ENCODE measurements around the gene POLR2I. TPM values are rescaled to one million over a fixed set of nuclear protein-coding genes. Genes with fewer than 3 reads are reported as not detected.

The POLR2I gene
- total and polyA plus RNA-seq, 9 of the 15 experiments (the other 6 are each of a cell fraction or from before 2014, with no cell fraction given), result 28.0 to 283 (median 123) TPM

DNA sequence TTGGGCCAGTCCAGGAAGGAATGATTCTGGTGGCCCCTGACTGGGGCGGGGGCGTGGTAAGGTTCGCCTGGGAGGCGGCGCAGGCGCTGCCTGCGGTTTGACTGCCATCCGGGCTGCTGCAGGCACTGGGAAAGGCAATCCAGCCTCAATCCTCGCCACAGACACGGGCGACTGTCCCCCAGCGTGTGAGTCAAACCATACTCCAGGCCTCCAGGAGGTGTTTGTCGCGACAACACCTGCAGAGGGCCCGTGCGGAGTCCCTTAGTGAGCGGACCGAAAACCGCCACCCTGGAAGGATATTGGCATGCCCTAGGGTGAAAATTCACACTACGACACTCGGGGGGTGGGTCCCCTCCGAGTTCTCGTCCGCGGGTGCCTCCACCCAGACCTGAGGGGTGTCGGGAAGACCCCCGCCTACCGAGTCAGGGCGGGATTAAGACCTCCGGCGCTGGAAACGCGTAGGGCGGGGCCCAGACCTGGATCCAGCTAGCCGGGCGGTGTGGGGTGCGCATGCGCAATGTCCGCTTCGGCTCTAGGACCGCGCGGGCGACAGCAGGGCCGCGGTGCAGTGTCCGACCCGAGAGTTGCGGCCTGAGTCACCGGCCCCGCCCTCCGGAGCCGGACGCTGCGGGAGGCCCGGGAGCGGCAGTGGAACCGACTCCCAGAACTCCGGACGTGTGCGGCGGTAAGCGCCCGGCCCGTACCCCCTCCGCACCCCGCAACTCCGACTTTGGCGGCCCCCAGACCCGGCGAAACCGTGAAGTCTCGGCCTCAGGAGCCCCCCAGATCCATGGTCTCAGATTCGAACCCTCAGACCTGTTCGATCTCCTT, 25.0 kb upstream of the POLR2I start, which contains the start of gene CAPNS1 (continued):
- TF ChIP-seq PATZ1 (CRISPR knock-in tag; IDR thresholded peaks at IDR 0.05; ENCODE audit: borderline replicate concordance) (no peak), ARHGAP35 (IDR thresholded peaks at IDR 0.05; ENCODE audit: partially characterized antibody) (no peak), FOS (IDR thresholded peaks at IDR 0.05; ENCODE audit: extremely low read depth, insufficient read length) (peak; percentile 5), ZNF217 (CRISPR knock-in tag; IDR thresholded peaks at IDR 0.05) (no peak), KLF10 (CRISPR knock-in tag; IDR thresholded peaks at IDR 0.05) (no peak), ZNF644 (tag; IDR thresholded peaks at IDR 0.05; ENCODE audit: low read depth) (no peak), CCAR2 (IDR thresholded peaks at IDR 0.05; ENCODE audit: low read depth, low read length) (no peak), MAFF (IDR thresholded peaks at IDR 0.05; ENCODE audit: low read length) (no peak), NR3C1 (CRISPR knock-in tag; IDR thresholded peaks at IDR 0.05) (no peak), KDM1A (IDR thresholded peaks at IDR 0.05) (no peak; a peak in 2 of 4 replicates), ZNF77 (CRISPR knock-in tag; IDR thresholded peaks at IDR 0.05) (no peak), EWSR1 (IDR thresholded peaks at IDR 0.05; ENCODE audit: borderline replicate concordance, low read depth, partially characterized antibody) (no peak), ESRRA (IDR thresholded peaks at IDR 0.05; ENCODE audit: borderline replicate concordance, low read depth) (no peak; the same call in 1 of the 2 replicates), RBM34 (IDR thresholded peaks at IDR 0.05; ENCODE audit: borderline replicate concordance, insufficient read depth, low read length) (no peak), FOXM1 (IDR thresholded peaks at IDR 0.05; ENCODE audit: low read depth) (peak; percentile 96), FOXM1 (CRISPR knock-in tag; IDR thresholded peaks at IDR 0.05; ENCODE audit: low read depth) (no peak), ZNF316 (IDR thresholded peaks at IDR 0.05) (0 out of 2 replicates have a peak, but pooled peaks have one; percentile 4), CREM (IDR thresholded peaks at IDR 0.05; ENCODE audit: low read depth) (peak; percentile 81)
- TF ChIP-seq, protein P1, sequence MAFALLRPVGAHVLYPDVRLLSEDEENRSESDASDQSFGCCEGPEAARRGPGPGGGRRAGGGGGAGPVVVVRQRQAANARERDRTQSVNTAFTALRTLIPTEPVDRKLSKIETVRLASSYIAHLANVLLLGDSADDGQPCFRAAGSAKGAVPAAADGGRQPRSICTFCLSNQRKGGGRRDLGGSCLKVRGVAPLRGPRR (CRISPR knock-in tag; IDR thresholded peaks at IDR 0.05), result no peak
- TF ChIP-seq, protein P2, sequence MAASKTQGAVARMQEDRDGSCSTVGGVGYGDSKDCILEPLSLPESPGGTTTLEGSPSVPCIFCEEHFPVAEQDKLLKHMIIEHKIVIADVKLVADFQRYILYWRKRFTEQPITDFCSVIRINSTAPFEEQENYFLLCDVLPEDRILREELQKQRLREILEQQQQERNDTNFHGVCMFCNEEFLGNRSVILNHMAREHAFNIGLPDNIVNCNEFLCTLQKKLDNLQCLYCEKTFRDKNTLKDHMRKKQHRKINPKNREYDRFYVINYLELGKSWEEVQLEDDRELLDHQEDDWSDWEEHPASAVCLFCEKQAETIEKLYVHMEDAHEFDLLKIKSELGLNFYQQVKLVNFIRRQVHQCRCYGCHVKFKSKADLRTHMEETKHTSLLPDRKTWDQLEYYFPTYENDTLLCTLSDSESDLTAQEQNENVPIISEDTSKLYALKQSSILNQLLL (CRISPR knock-in tag; IDR thresholded peaks at IDR 0.05; ENCODE audit: borderline replicate concordance), result no peak
- TF ChIP-seq, protein P3, sequence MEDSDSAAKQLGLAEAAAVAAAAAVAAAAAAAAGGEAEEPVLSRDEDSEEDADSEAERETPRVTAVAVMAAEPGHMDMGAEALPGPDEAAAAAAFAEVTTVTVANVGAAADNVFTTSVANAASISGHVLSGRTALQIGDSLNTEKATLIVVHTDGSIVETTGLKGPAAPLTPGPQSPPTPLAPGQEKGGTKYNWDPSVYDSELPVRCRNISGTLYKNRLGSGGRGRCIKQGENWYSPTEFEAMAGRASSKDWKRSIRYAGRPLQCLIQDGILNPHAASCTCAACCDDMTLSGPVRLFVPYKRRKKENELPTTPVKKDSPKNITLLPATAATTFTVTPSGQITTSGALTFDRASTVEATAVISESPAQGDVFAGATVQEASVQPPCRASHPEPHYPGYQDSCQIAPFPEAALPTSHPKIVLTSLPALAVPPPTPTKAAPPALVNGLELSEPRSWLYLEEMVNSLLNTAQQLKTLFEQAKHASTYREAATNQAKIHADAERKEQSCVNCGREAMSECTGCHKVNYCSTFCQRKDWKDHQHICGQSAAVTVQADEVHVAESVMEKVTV (CRISPR knock-in tag; IDR thresholded peaks at IDR 0.05), result no peak
- TF ChIP-seq, protein P4, sequence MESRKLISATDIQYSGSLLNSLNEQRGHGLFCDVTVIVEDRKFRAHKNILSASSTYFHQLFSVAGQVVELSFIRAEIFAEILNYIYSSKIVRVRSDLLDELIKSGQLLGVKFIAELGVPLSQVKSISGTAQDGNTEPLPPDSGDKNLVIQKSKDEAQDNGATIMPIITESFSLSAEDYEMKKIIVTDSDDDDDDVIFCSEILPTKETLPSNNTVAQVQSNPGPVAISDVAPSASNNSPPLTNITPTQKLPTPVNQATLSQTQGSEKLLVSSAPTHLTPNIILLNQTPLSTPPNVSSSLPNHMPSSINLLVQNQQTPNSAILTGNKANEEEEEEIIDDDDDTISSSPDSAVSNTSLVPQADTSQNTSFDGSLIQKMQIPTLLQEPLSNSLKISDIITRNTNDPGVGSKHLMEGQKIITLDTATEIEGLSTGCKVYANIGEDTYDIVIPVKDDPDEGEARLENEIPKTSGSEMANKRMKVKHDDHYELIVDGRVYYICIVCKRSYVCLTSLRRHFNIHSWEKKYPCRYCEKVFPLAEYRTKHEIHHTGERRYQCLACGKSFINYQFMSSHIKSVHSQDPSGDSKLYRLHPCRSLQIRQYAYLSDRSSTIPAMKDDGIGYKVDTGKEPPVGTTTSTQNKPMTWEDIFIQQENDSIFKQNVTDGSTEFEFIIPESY (CRISPR knock-in tag; IDR thresholded peaks at IDR 0.05), result peak; percentile 54; the same call in 1 of the 2 replicates

Measured in K562 (cell line).